ENCODE results near the gene SLC16A10.

The SLC16A10 gene

DNA sequence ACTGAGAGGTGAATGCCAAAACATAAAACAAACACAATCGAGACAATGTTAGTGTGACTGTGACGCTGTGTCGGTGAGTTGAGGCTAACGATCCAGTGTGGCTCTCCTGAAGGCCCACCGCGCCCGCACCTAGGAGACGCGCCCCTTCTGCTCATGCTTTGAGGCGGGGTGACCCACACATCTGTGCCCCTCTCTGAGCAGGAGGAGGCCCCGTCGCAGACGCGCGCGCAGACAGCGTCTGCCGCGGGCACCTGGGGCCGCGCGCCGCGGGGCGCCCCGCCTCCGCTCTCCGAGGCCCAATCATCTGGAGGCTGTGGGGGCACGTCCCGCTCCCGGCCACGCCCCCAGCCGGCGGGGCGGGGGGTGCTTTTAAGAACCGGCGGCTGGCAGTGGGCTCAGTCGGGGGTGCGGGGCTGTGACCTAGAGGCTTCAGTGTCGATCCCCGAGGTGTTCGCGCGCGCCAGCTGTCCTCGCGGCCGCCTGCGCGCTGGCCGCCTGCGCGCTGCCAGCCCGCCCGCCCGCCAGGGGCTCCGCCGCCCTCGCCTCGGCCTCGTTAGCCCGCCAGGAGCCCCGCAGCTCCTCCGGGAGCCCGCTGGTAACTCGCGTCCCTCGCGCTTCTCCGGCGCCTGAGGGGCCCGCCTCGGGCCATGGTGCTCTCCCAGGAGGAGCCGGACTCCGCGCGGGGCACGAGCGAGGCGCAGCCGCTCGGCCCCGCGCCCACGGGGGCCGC, at the start of gene SLC16A10:
Gene SLC16A10, plus strand, starts transcription at position 398 of the 730 bp plus-strand sequence. Its CDS starts 250 bp downstream, at position 648.
- no peak within 1 kb of the TSS for H3K27ac ChIP-seq
- H3K4me3 ChIP-seq = peak within 1 kb of the TSS; percentile 94
- no peaks in the 10 kb centered on the region for H3K36me3 ChIP-seq (ENCODE audit: insufficient read depth, low read length)
- peak within 1 kb of the TSS; percentile 65 for H3K9ac ChIP-seq (ENCODE audit: insufficient read length)
- DNase-seq (ENCODE audit: low read depth, low spot score) = no peak
- TF ChIP-seq FOXP2 (optimal IDR thresholded peaks at IDR 0.05; ENCODE audit: control extremely low read depth, extremely low read length, insufficient read depth) (no peak), POLR2AphosphoS5 (IDR thresholded peaks at IDR 0.05; ENCODE audit: borderline replicate concordance, low read depth, low read length) (peak; percentile 82)
- no peaks in the 10 kb centered on the region for H3K9me3 ChIP-seq (ENCODE audit: low read depth, low read length)

DNA sequence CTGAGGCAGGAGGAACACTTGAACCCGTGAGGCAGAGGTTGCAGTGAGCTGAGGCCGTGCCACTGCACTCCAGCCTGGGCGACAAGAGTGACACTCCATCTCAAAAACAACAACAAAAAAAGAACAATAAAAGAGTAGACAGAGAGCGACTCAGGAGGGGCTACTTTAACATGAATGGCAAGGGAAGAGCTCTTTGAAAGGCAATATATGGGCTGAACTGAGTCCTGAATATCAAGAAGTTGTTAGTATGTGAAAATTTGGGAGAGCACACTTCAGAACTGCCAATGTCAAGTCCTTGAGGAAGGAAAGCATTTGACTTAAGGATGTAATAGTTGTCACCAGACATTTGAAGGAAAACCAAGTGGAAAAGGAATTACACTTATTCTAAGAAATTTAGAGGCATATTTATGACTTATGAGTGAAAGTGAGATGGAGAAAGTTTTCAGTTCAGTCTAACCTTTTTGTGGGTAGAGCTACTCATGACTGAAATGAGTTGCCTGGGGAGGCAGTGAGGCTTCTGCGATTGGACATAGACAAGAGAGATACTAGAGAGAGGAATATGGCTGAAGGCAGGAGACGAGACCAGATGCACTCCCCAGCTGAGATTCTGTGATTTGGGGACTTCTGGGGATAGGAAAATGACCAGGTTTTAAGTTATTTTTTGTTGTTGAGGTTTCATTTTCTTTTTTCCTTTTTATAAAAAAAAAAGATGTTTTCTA, 48.6 kb upstream of the SLC16A10 start:
- Histone ChIP-seq H3K9me3 (ENCODE audit: low read depth, low read length) (no peaks in the 10 kb centered on the region), H3K4me3 (no peak overlapping the region), H3K27ac (no peak overlapping the region), H3K36me3 (ENCODE audit: insufficient read depth, low read length) (no peaks in the 10 kb centered on the region), H3K9ac (ENCODE audit: insufficient read length) (no peak overlapping the region)
- DNase-seq (ENCODE audit: low read depth, low spot score) = no peak
- TF ChIP-seq POLR2AphosphoS5 (IDR thresholded peaks at IDR 0.05; ENCODE audit: borderline replicate concordance, low read depth, low read length) = no peak
- TF ChIP-seq EZH2 (IDR thresholded peaks at IDR 0.05) = no peak
- TF ChIP-seq FOXP2 (optimal IDR thresholded peaks at IDR 0.05; ENCODE audit: control extremely low read depth, extremely low read length, insufficient read depth) = no peak

DNA sequence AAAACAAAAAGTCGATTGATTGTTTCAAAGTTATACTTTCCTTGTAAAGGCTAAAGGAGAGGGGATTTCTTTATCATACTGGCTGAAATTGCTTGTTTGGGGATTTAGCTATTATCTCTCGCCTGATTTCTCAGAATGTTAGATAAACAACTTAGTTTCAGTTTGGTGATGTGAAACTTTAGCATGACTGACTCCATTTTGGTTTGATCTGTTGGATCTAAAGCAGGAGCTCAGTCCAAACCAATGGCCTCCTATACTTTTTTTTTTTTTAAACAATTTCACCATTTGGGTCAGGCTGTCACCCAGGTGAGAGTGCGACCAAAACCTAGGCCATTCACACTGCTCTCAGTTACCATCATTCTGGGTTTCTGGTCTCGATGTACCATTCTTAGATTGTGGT, 45.4 kb upstream of the SLC16A10 start:
- Histone ChIP-seq H3K9ac (ENCODE audit: insufficient read length) (no peak overlapping the region), H3K36me3 (ENCODE audit: insufficient read depth, low read length) (no peaks in the 10 kb centered on the region), H3K4me3 (no peak overlapping the region), H3K27ac (no peak overlapping the region), H3K9me3 (ENCODE audit: low read depth, low read length) (no peaks in the 10 kb centered on the region)
- no peak for TF ChIP-seq FOXP2 (optimal IDR thresholded peaks at IDR 0.05; ENCODE audit: control extremely low read depth, extremely low read length, insufficient read depth)
- no peak for TF ChIP-seq POLR2AphosphoS5 (IDR thresholded peaks at IDR 0.05; ENCODE audit: borderline replicate concordance, low read depth, low read length)
- TF ChIP-seq EZH2 (IDR thresholded peaks at IDR 0.05) = no peak
- no peak for DNase-seq (ENCODE audit: low read depth, low spot score)

GRCh38 chr6:111047244-111047643, 40.1 kb upstream of the SLC16A10 start:
- H3K9ac ChIP-seq (ENCODE audit: insufficient read length) = no peak overlapping the region
- DNase-seq (ENCODE audit: low read depth, low spot score) = no peak
- H3K27ac ChIP-seq = no peak overlapping the region
- no peak overlapping the region for H3K4me3 ChIP-seq
- no peaks in the 10 kb centered on the region for H3K9me3 ChIP-seq (ENCODE audit: low read depth, low read length)
- TF ChIP-seq EZH2 (IDR thresholded peaks at IDR 0.05) (no peak), FOXP2 (optimal IDR thresholded peaks at IDR 0.05; ENCODE audit: control extremely low read depth, extremely low read length, insufficient read depth) (no peak), POLR2AphosphoS5 (IDR thresholded peaks at IDR 0.05; ENCODE audit: borderline replicate concordance, low read depth, low read length) (no peak)
- H3K36me3 ChIP-seq (ENCODE audit: insufficient read depth, low read length) = no peaks in the 10 kb centered on the region

DNA sequence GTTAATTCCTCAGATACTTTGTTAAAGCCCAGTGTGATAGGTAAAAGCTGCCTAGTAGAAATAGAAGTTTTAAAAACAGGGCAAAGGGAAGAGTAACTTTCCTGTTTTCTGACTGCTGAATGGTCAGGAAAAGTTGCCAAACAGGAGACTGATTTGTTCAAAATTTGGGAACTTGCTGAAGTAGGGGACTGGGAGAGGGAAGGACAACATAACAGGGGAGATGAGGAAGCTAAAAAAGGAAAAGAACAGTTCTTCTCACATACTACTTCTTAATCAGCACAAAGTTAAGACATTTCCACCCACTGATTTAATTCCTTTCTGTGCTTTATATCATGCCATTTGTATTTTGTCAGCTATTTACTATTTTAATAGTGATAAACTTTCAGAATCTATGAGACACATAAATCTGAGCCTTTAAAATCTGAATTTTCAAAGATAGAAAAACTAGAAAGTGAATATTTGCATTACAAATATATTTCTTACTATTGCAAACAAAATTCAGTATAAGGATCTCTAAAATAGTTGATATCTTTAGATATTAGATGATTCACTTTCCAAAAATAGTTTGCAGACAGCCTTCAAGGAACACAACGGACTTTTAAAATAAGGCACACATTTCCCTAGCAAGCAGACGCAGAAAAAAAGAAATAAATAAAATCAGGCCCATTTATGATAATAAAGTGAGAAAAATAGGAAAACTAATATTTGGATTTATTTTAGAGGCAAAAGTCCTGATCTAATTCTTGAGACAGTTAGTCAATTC, 36.9 kb upstream of the SLC16A10 start:
- H3K27ac ChIP-seq = no peak overlapping the region
- TF ChIP-seq EZH2 (IDR thresholded peaks at IDR 0.05) (no peak), POLR2AphosphoS5 (IDR thresholded peaks at IDR 0.05; ENCODE audit: borderline replicate concordance, low read depth, low read length) (no peak), FOXP2 (optimal IDR thresholded peaks at IDR 0.05; ENCODE audit: control extremely low read depth, extremely low read length, insufficient read depth) (no peak)
- no peak overlapping the region for H3K9ac ChIP-seq (ENCODE audit: insufficient read length)
- no peak for DNase-seq (ENCODE audit: low read depth, low spot score)
- no peak overlapping the region for H3K4me3 ChIP-seq
- H3K36me3 ChIP-seq (ENCODE audit: insufficient read depth, low read length) = no peaks in the 10 kb centered on the region
- H3K9me3 ChIP-seq (ENCODE audit: low read depth, low read length) = no peaks in the 10 kb centered on the region

- Histone ChIP-seq H3K4me3 (no peak overlapping the region), H3K9ac (ENCODE audit: insufficient read length) (no peak overlapping the region), H3K36me3 (ENCODE audit: insufficient read depth, low read length) (no peaks in the 10 kb centered on the region), H3K27ac (no peak overlapping the region), H3K9me3 (ENCODE audit: low read depth, low read length) (no peaks in the 10 kb centered on the region)
- TF ChIP-seq EZH2 (IDR thresholded peaks at IDR 0.05) (no peak), POLR2AphosphoS5 (IDR thresholded peaks at IDR 0.05; ENCODE audit: borderline replicate concordance, low read depth, low read length) (no peak), FOXP2 (optimal IDR thresholded peaks at IDR 0.05; ENCODE audit: control extremely low read depth, extremely low read length, insufficient read depth) (no peak)
- no peak for DNase-seq (ENCODE audit: low read depth, low spot score)
These were observed 35.1 kb upstream of the SLC16A10 start for GRCh38 chr6:111052171-111052570.

DNA sequence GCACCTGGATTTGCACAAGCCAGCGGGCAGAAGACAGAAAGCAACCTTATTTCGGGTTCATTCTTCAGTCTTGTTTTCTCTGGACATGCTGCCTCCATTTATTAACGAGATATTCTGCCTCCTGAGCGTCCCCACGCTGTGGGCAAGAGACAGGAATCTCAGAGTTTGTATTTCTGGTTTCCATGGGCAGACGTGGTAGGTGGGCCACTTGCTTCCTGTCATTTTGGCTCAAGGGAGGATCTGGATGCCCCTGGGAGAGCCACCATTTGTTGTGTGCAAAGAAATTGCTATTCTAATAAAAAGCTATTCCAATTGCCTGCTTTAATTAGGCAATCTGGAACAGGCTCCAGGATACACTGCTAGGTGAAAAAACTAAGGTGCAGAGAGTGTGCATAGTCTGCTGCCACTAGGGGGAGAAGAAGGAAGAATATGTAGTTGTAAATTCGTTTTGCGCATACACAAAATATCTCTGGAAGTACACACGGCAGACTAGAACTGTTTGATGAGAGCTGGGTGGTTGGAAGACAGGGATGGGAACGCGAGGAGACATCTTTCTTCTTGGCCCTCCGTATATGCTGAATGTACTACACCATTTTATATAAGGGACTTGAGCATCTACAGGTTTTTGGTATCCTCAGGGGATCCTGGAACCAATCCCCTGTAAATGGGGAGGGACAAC, 30.1 kb upstream of the SLC16A10 start:
- no peaks in the 10 kb centered on the region for H3K9me3 ChIP-seq (ENCODE audit: low read depth, low read length)
- TF ChIP-seq FOXP2 (optimal IDR thresholded peaks at IDR 0.05; ENCODE audit: control extremely low read depth, extremely low read length, insufficient read depth) (no peak), EZH2 (IDR thresholded peaks at IDR 0.05) (no peak), POLR2AphosphoS5 (IDR thresholded peaks at IDR 0.05; ENCODE audit: borderline replicate concordance, low read depth, low read length) (no peak)
- DNase-seq (ENCODE audit: low read depth, low spot score) = peak; percentile 40
- no peaks in the 10 kb centered on the region for H3K36me3 ChIP-seq (ENCODE audit: insufficient read depth, low read length)
- H3K4me3 ChIP-seq = no peak overlapping the region
- no peak overlapping the region for H3K9ac ChIP-seq (ENCODE audit: insufficient read length)
- H3K27ac ChIP-seq = no peak overlapping the region
